IPS DF 4.7 (cell line): ENCODE data around the gene WRNIP1.

ENCODE experiments used
- DNase-seq: peaks from one replicate; pipeline ENCODE4 v3.0.0-alpha.2; 2013; ENCODE audit warnings: low spot score; ENCODE audit errors: extremely low read depth

Gene WRNIP1

GRCh38 chr6:2803731-2804429, 38.7 kb downstream of the WRNIP1 start:
- no peak for DNase-seq

- no peak for DNase-seq
These were observed 39.3 kb downstream of the WRNIP1 start for GRCh38 chr6:2804516-2804915.

GRCh38 chr6:2805031-2805430, 39.8 kb downstream of the WRNIP1 start:
- no peak for DNase-seq

- no peak for DNase-seq
These were observed 41.5 kb downstream of the WRNIP1 start for GRCh38 chr6:2806644-2807043.

GRCh38 chr6:2807342-2808090, 42.3 kb downstream of the WRNIP1 start:
- no peak for DNase-seq

- DNase-seq = no peak
These were observed 43.8 kb downstream of the WRNIP1 start for GRCh38 chr6:2809015-2809414.

- no peak for DNase-seq
These were observed 45.0 kb downstream of the WRNIP1 start for GRCh38 chr6:2810092-2810671.

- no peak for DNase-seq
These were observed 47.5 kb downstream of the WRNIP1 start for GRCh38 chr6:2812695-2813094.

- no peak for DNase-seq
These were observed 51.0 kb downstream of the WRNIP1 start for GRCh38 chr6:2816158-2816557.

GRCh38 chr6:2817903-2818443, 52.8 kb downstream of the WRNIP1 start:
- DNase-seq = no peak

- no peak for DNase-seq
These were observed 53.4 kb downstream of the WRNIP1 start for GRCh38 chr6:2818593-2818992.

- DNase-seq = no peak
These were observed 53.9 kb downstream of the WRNIP1 start for GRCh38 chr6:2819115-2819514.

GRCh38 chr6:2819978-2820377, 54.8 kb downstream of the WRNIP1 start:
- no peak for DNase-seq

- DNase-seq = no peak
These were observed 55.2 kb downstream of the WRNIP1 start for GRCh38 chr6:2820415-2820814.

- no peak for DNase-seq
These were observed 56.4 kb downstream of the WRNIP1 start for GRCh38 chr6:2821554-2821953.

GRCh38 chr6:2823104-2823850, 58.1 kb downstream of the WRNIP1 start:
- no peak for DNase-seq

GRCh38 chr6:2826131-2826530, 60.9 kb downstream of the WRNIP1 start:
- no peak for DNase-seq

GRCh38 chr6:2827142-2827541, 61.9 kb downstream of the WRNIP1 start:
- DNase-seq = no peak

GRCh38 chr6:2828629-2829028, 63.4 kb downstream of the WRNIP1 start:
- DNase-seq = no peak

- DNase-seq = no peak
These were observed 64.1 kb downstream of the WRNIP1 start for GRCh38 chr6:2829253-2829652.

GRCh38 chr6:2830183-2830582, 65.0 kb downstream of the WRNIP1 start:
- DNase-seq = no peak

GRCh38 chr6:2831392-2831791, 66.2 kb downstream of the WRNIP1 start:
- no peak for DNase-seq
